MM.1S (cell line): Measurements from ENCODE around the gene NDUFS3.

Source experiments
- DNase-seq: peaks from one replicate; pipeline ENCODE4 v3.0.0-alpha.2; 2015
- H2AFZ ChIP-seq: fragments of 300-600 bp; sonication (generic); 2 replicates; pipeline ENCODE4 v1.6.0; 2016; ENCODE audit warnings: antibody characterized with exemption, low read length
- H3F3A ChIP-seq: fragments of 300-600 bp; sonication (generic); 2 replicates; pipeline ENCODE4 v1.6.1; 2016; ENCODE audit warnings: mild to moderate bottlenecking, antibody characterized with exemption, low read length, moderate library complexity, mixed read lengths; ENCODE audit not compliant: insufficient read depth
- H3K27ac ChIP-seq: fragments of 300-600 bp; sonication (generic); 2 replicates; pipeline ENCODE4 v1.5.1; 2016; ENCODE audit warnings: mild to moderate bottlenecking, low read length
- H3K27me3 ChIP-seq: fragments of 300-600 bp; sonication (generic); replicated peaks from 2 replicates; pipeline ENCODE4 v1.6.0; 2016; ENCODE audit warnings: low read length; ENCODE audit not compliant: insufficient read depth
- H3K36me3 ChIP-seq: fragments of 300-600 bp; sonication (generic); replicated peaks from 2 replicates; pipeline ENCODE4 v1.6.1; 2016; ENCODE audit warnings: mild to moderate bottlenecking, low read length, mixed read lengths; ENCODE audit not compliant: insufficient read depth
- H3K4me1 ChIP-seq: fragments of 300-600 bp; sonication (generic); 2 replicates; pipeline ENCODE4 v1.6.1; 2016; ENCODE audit warnings: low read length, mixed read lengths
- H3K4me2 ChIP-seq: fragments of 300-600 bp; sonication (generic); 2 replicates; pipeline ENCODE4 v1.6.0; 2016; ENCODE audit warnings: low read depth, low read length
- H3K4me3 ChIP-seq: fragments of 300-600 bp; sonication (generic); 2 replicates; pipeline ENCODE4 v1.5.1; 2016; ENCODE audit warnings: low read length, mixed read lengths
- H3K79me2 ChIP-seq: fragments of 300-600 bp; sonication (generic); 2 replicates; pipeline ENCODE4 v1.6.1; 2016; ENCODE audit warnings: mixed run types, low read length, mixed read lengths
- H3K9ac ChIP-seq: fragments of 300-600 bp; sonication (generic); 2 replicates; pipeline ENCODE4 v1.6.1; 2016; ENCODE audit warnings: low read length, mixed read lengths
- H3K9me2 ChIP-seq: fragments of 300-600 bp; sonication (generic); replicated peaks from 2 replicates; pipeline ENCODE4 v1.6.1; 2016; ENCODE audit warnings: mild to moderate bottlenecking, low read length, mixed read lengths; ENCODE audit not compliant: insufficient read depth
- H3K9me3 ChIP-seq: fragments of 300-600 bp; sonication (generic); replicated peaks from 2 replicates; pipeline ENCODE4 v1.6.1; 2016; ENCODE audit warnings: mild to moderate bottlenecking, low read length, mixed read lengths; ENCODE audit not compliant: insufficient read depth
- H4K20me1 ChIP-seq: fragments of 300-600 bp; sonication (generic); 2 replicates; pipeline ENCODE4 v1.6.1; 2016; ENCODE audit warnings: mild to moderate bottlenecking, low read length, moderate library complexity, mixed read lengths; ENCODE audit not compliant: insufficient read depth
- EZH2 ChIP-seq: fragments of 300-600 bp; sonication (generic); optimal IDR thresholded peaks from 2 replicates; pipeline ENCODE3; 2017; ENCODE audit warnings: low read depth, mild to moderate bottlenecking, antibody characterized with exemption, low read length, mixed read lengths
- EZH2phosphoT487 ChIP-seq: fragments of 300-600 bp; sonication (generic); IDR thresholded peaks from 2 replicates; pipeline ENCODE4 v1.6.1; 2018; ENCODE audit warnings: antibody characterized with exemption, low read length
- TF ChIP-seq, protein P1 (sequence below): fragments of 300-600 bp; sonication (generic); IDR thresholded peaks from 2 replicates; pipeline ENCODE4 v1.5.1; 2016; ENCODE audit warnings: antibody characterized with exemption, low read length, mixed read lengths

The NDUFS3 gene

DNA sequence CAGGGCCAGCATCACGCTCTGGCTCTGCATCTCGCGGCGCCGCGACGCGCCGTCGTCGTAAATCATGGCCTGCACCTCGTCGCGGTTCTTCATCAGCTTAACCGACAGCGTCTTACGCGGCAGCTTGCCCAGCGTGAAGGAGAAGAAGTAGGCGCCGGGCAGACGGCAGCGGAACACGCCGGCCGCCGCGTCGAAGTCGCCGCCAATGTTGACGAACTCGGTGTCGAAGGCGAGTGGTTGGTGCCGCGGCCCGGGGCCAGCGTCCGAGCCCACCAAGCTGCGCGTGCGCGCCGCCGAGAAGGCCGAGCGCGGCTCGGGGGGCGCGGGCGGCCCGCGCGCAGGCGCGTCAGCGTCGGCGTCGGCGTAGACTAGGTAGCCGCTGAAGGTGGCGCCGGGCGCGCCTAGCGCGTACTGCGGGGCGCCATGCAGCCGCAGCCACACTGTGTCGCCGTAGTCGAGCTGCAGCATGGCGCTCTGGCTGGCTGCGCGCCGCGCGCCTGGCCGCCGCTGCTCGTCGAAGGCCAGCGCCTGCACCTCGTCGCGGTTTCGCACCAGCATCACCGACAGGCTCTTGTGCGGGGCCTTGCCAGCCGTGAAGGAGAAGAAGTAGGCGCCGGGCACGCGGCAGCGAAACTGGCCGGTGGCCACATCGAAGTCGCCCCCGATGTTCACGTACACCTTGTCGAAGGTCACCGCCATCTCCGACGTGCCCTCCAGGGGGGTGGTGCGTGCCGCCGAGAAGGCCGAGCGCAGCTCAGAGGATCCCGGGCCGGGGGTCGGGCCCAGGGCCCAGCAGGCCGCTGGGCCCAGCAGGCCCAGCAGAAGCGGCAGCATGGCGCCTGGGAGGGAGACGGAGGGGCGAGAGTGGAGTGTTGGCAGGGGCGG is 11.3 kb downstream of the NDUFS3 start:
- Histone ChIP-seq H3K36me3 (no peaks in the 10 kb centered on the region), H2AFZ (no peak overlapping the region), H4K20me1 (no peaks in the 10 kb centered on the region), H3K9me3 (no peaks in the 10 kb centered on the region), H3K9ac (no peak overlapping the region), H3K27ac (no peak overlapping the region), H3K4me2 (no peak overlapping the region), H3K9me2 (no peaks in the 10 kb centered on the region), H3K27me3 (no peaks in the 10 kb centered on the region), H3K4me1 (no peaks in the 10 kb centered on the region), H3K79me2 (no peaks in the 10 kb centered on the region), H3K4me3 (no peak overlapping the region), H3F3A (no peaks in the 10 kb centered on the region)
- TF ChIP-seq, protein P1, sequence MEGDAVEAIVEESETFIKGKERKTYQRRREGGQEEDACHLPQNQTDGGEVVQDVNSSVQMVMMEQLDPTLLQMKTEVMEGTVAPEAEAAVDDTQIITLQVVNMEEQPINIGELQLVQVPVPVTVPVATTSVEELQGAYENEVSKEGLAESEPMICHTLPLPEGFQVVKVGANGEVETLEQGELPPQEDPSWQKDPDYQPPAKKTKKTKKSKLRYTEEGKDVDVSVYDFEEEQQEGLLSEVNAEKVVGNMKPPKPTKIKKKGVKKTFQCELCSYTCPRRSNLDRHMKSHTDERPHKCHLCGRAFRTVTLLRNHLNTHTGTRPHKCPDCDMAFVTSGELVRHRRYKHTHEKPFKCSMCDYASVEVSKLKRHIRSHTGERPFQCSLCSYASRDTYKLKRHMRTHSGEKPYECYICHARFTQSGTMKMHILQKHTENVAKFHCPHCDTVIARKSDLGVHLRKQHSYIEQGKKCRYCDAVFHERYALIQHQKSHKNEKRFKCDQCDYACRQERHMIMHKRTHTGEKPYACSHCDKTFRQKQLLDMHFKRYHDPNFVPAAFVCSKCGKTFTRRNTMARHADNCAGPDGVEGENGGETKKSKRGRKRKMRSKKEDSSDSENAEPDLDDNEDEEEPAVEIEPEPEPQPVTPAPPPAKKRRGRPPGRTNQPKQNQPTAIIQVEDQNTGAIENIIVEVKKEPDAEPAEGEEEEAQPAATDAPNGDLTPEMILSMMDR, result no peak
- no peak for DNase-seq

DNA sequence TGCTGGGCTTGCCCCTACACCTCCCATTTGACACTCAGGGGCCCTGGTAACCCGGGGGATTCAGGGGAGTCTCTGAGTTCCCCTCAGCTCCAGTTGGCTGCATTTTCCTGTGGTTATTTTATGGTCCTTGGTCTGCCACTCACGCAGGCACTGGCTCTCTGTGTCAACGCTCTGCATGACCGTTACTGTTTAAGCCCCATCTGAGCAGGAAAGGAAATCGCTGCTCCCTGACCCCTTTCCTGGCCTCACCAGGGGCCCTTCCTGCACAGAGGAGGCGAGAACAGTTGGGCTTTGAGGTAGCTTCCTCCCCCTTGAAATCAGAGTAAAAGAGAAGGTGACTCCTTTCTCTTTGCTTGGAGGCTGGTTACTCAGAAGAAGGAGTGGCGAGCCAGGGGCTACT is 12.9 kb downstream of the NDUFS3 start:
- H3K27me3 ChIP-seq, result no peaks in the 10 kb centered on the region

DNA sequence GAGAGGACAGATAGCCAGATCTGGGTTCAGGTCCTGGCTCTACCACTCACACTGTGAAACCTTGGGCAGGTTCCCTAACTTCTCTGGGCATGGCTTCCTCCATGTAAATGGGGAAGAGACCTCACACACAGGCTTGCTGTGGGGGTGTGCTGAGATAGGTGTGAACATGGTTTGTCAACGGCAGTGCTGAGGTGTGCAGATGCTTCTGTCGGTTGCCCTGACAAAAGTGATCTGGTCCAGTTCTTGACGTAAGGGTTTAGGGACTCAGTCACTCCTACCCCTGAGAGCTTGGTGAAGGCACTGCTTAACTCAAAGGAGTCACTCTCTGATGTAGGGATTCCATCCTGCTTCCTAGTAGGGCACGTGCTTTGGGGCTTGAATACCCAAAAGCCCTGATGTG is 13.4 kb downstream of the NDUFS3 start:
- Histone ChIP-seq H3K4me1 (no peaks in the 10 kb centered on the region), H2AFZ (no peak overlapping the region), H3K9me2 (no peaks in the 10 kb centered on the region), H3K36me3 (no peaks in the 10 kb centered on the region), H4K20me1 (no peaks in the 10 kb centered on the region), H3K9ac (no peak overlapping the region), H3K27ac (no peak overlapping the region), H3K79me2 (no peaks in the 10 kb centered on the region), H3K9me3 (no peaks in the 10 kb centered on the region), H3K27me3 (no peaks in the 10 kb centered on the region), H3K4me2 (no peak overlapping the region), H3K4me3 (no peak overlapping the region), H3F3A (no peaks in the 10 kb centered on the region)
- DNase-seq, result no peak
- no peak for TF ChIP-seq EZH2
- TF ChIP-seq, protein P1, result no peak
- TF ChIP-seq EZH2phosphoT487, result no peak

More for the DNA sequence above, 12.9 kb downstream of the NDUFS3 start:
- no peaks in the 10 kb centered on the region for H3K4me1 ChIP-seq
- no peaks in the 10 kb centered on the region for H3K9me3 ChIP-seq
- no peak for DNase-seq
- no peak overlapping the region for H3K9ac ChIP-seq
- no peaks in the 10 kb centered on the region for H4K20me1 ChIP-seq
- H3K9me2 ChIP-seq, result no peaks in the 10 kb centered on the region
- no peak for TF ChIP-seq EZH2phosphoT487
- TF ChIP-seq, protein P1, result no peak
- TF ChIP-seq EZH2, result no peak
- H3F3A ChIP-seq, result no peaks in the 10 kb centered on the region
- no peak overlapping the region for H2AFZ ChIP-seq
- no peaks in the 10 kb centered on the region for H3K36me3 ChIP-seq
- H3K79me2 ChIP-seq, result no peaks in the 10 kb centered on the region
- H3K4me2 ChIP-seq, result no peak overlapping the region
- H3K4me3 ChIP-seq, result no peak overlapping the region
- H3K27ac ChIP-seq, result no peak overlapping the region
